ENCODE data around the gene BZW1. TPM values are rescaled to one million over a fixed set of nuclear protein-coding genes. Genes with fewer than 3 reads are reported as not detected.

Gene BZW1
- total RNA-seq, 1 donor from 2014 or later, result 433 TPM

GRCh38 chr2:200847939-200848338, 36.2 kb downstream of the BZW1 start:
- Mint-ChIP-seq H3K9me3 (no peaks in the 10 kb centered on the region), H3K4me1 (no peaks in the 10 kb centered on the region), H3K27ac (ENCODE audit: unreplicated experiment) (no peak overlapping the region), H3K36me3 (ENCODE audit: low read depth) (peaks cover 17% of the 10 kb centered on the region), H3K4me3 (no peak overlapping the region), H3K27me3 (ENCODE audit: low read depth) (no peaks in the 10 kb centered on the region)
- TF ChIP-seq CTCF (conservative IDR thresholded peaks at IDR 0.05), result no peak
- DNase-seq (ENCODE audit: low read depth, low spot score), result no peak

- Mint-ChIP-seq H3K27ac (ENCODE audit: unreplicated experiment) (no peak overlapping the region), H3K27me3 (ENCODE audit: low read depth) (no peaks in the 10 kb centered on the region), H3K9me3 (no peaks in the 10 kb centered on the region), H3K4me1 (no peaks in the 10 kb centered on the region), H3K4me3 (no peak overlapping the region), H3K36me3 (ENCODE audit: low read depth) (peaks cover 22% of the 10 kb centered on the region)
- DNase-seq (ENCODE audit: low read depth, low spot score), result no peak
- no peak for TF ChIP-seq CTCF (conservative IDR thresholded peaks at IDR 0.05)
Measured at GRCh38 chr2:200850512-200851256, 39.0 kb downstream of the BZW1 start.

DNA sequence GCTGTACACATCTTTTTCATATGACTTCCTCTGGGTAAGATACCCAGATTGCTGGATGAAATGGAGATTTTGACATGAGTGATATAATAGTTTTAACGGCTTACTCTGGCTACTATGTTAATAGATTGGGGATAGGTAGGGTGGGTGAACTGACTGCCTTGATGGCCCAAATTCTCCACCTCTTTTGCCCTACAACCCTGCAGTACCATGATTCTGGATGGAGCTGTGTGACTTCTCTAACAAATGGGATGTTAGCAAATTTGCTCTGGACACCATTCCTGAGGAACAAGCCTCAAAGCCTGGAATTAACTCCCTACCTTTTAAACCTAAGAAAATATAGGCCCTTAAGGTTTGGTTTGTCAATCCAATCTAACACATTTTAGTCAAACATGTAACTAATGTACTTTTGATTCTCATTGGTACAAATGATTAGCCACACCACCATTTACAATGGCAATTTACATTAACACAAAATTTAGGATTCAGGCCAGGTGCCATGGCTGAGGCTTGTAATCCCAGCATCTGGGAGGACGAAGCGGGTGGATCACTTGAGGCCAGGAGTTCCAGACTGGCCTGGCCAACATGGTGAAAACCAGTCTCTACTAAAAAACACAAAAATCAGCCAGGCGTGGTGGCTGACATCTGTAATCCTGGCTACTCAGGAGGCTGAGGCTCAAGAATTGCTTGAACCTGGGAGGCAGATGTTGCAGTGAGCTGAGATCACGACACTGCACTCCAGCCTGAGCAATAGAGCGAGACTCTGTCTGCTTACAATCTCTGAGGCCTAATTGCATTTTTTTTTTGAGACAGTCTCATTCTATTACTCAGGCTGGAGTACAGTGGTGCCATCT, 39.9 kb downstream of the BZW1 start:
- peaks cover 26% of the 10 kb centered on the region for H3K36me3 Mint-ChIP-seq (ENCODE audit: low read depth)
- no peaks in the 10 kb centered on the region for H3K4me1 Mint-ChIP-seq
- no peaks in the 10 kb centered on the region for H3K9me3 Mint-ChIP-seq
- no peaks in the 10 kb centered on the region for H3K27me3 Mint-ChIP-seq (ENCODE audit: low read depth)
- H3K27ac Mint-ChIP-seq (ENCODE audit: unreplicated experiment), result no peak overlapping the region
- TF ChIP-seq CTCF (conservative IDR thresholded peaks at IDR 0.05), result no peak
- DNase-seq (ENCODE audit: low read depth, low spot score), result no peak
- no peak overlapping the region for H3K4me3 Mint-ChIP-seq

GRCh38 chr2:200852605-200853004, 40.9 kb downstream of the BZW1 start:
- DNase-seq (ENCODE audit: low read depth, low spot score), result no peak
- Mint-ChIP-seq H3K27ac (ENCODE audit: unreplicated experiment) (no peak overlapping the region), H3K27me3 (ENCODE audit: low read depth) (no peaks in the 10 kb centered on the region)

GRCh38 chr2:200856806-200857205, 45.1 kb downstream of the BZW1 start:
- DNase-seq (ENCODE audit: low read depth, low spot score), result no peak
- no peak for TF ChIP-seq CTCF (conservative IDR thresholded peaks at IDR 0.05)
- Mint-ChIP-seq H3K4me1 (peaks cover 14% of the 10 kb centered on the region), H3K9me3 (no peaks in the 10 kb centered on the region), H3K27ac (ENCODE audit: unreplicated experiment) (no peak overlapping the region), H3K4me3 (no peak overlapping the region), H3K36me3 (ENCODE audit: low read depth) (peaks cover 37% of the 10 kb centered on the region), H3K27me3 (ENCODE audit: low read depth) (no peaks in the 10 kb centered on the region)

More at GRCh38 chr2:200852605-200853004, 40.9 kb downstream of the BZW1 start:
- no peaks in the 10 kb centered on the region for H3K4me1 Mint-ChIP-seq
- H3K9me3 Mint-ChIP-seq, result no peaks in the 10 kb centered on the region
- H3K4me3 Mint-ChIP-seq, result no peak overlapping the region
- H3K36me3 Mint-ChIP-seq (ENCODE audit: low read depth), result peaks cover 26% of the 10 kb centered on the region
- no peak for TF ChIP-seq CTCF (conservative IDR thresholded peaks at IDR 0.05)
